Ovary (tissue), 3 donors: ENCODE results near the gene EHMT1.

Experiments used
- EP300 ChIP-seq: sonication (generic); formaldehyde crosslinking; IDR thresholded peaks from one replicate; pipeline ENCODE4 v1.6.1; 2017; ENCODE audit warnings: antibody characterized with exemption
- TF ChIP-seq, protein P1 (sequence below), 3 donors: fragments of 450-650 bp in 2 of 3; fragments of 200-600 bp in 1 of 3; IDR thresholded peaks; one replicate each; pipeline versions ENCODE4 v1.5.1 to v1.8.0; 2016 to 2022; ENCODE audit warnings: antibody characterized with exemption in 3 of 3, mild to moderate bottlenecking in 1 of 3
- donor health status: DM: no; HTN: no; CAD: no.

DNA sequence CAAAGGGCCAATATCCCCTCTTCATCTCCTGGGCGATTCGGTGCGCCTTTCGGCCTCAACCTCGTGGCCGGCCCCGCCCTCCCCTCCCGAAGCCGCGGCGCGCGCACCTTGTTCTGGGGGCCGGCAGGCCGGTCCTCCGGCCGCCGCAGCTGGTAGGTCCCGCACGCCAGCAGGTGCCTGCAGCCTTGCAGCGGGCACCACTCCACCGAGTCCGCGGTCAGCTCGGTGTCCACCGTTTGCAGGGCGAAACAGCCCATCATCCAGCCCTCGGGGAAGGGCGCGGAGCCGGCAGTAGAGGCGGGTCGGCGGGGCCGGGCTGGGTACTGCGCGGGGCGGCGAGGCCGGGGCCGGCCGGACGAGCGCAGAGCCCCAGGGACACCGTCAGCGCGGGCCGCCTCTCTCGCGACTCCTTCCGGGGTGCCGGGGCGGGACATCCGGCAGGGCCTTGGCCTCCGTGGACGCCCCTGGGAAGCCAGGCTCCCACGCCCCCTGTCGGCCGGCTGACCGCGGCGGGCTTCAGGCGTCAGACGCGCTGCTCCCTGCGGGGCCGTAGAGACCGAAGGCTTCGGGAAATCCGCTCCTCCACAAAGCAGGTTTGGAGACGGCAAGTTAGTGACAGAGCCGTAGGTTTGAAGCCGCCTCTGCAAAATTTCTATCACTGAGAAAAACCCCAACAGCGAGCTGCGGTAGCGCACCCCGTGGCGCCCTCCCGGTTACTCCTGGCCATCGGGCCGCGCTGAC is 40.1 kb upstream of the EHMT1 start, which contains the start of gene DPH7:
- TF ChIP-seq EP300 = no peak
- TF ChIP-seq, protein P1, sequence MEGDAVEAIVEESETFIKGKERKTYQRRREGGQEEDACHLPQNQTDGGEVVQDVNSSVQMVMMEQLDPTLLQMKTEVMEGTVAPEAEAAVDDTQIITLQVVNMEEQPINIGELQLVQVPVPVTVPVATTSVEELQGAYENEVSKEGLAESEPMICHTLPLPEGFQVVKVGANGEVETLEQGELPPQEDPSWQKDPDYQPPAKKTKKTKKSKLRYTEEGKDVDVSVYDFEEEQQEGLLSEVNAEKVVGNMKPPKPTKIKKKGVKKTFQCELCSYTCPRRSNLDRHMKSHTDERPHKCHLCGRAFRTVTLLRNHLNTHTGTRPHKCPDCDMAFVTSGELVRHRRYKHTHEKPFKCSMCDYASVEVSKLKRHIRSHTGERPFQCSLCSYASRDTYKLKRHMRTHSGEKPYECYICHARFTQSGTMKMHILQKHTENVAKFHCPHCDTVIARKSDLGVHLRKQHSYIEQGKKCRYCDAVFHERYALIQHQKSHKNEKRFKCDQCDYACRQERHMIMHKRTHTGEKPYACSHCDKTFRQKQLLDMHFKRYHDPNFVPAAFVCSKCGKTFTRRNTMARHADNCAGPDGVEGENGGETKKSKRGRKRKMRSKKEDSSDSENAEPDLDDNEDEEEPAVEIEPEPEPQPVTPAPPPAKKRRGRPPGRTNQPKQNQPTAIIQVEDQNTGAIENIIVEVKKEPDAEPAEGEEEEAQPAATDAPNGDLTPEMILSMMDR (IDR thresholded peaks at IDR 0.05) = peak; percentile 94 to 99 (median 96)
